HepG2 (cell line): ENCODE data around the gene NECAB2. TPM values are rescaled to one million over a fixed set of nuclear protein-coding genes. Genes with fewer than 3 reads are reported as not detected.

Experiments
- EP300 ChIP-seq, 3 experiments: sonication (generic) in 1 of 3; formaldehyde crosslinking in 1 of 3; IDR thresholded peaks; 2 replicates each; pipeline versions ENCODE4 v1.5.1 to v1.6.1; 2011 to 2020; ENCODE audit warnings: low read depth in 2 of 3, low read length in 2 of 3, borderline replicate concordance in 1 of 3, improper control_type of control experiment in 1 of 3, mild to moderate bottlenecking in 1 of 3, missing genetic modification reagents in 1 of 3, moderate library complexity in 1 of 3
- GTF2F1 ChIP-seq: fragments of 150-350 bp; IDR thresholded peaks from 2 replicates; pipeline ENCODE4 v1.6.1; 2014; ENCODE audit warnings: low read length
- ISX ChIP-seq: sonication (generic); formaldehyde crosslinking; conservative IDR thresholded peaks from 2 replicates; pipeline ENCODE4 v1.5.0; 2020; ENCODE audit warnings: missing genetic modification reagents
- NAIF1 ChIP-seq: sonication (generic); formaldehyde crosslinking; IDR thresholded peaks from 2 replicates; pipeline ENCODE4 v1.5.0; 2020; ENCODE audit warnings: mild to moderate bottlenecking, missing genetic modification reagents, borderline replicate concordance
- TCF12 ChIP-seq, 2 experiments: fragments of 450-650 bp in 1 of 2; sonication (generic) in 1 of 2; formaldehyde crosslinking in 1 of 2; IDR thresholded peaks; 2 replicates each; pipeline versions ENCODE4 v1.6.1 to v1.8.0; 2017 to 2022; ENCODE audit warnings: antibody characterized with exemption in 1 of 2, mild to moderate bottlenecking in 1 of 2, missing genetic modification reagents in 1 of 2, moderate library complexity in 1 of 2
- ZFP36L2 ChIP-seq: sonication (generic); formaldehyde crosslinking; IDR thresholded peaks from 2 replicates; pipeline ENCODE4 v1.4.0; 2020; ENCODE audit warnings: missing genetic modification reagents
- ZNF746 ChIP-seq: sonication (generic); formaldehyde crosslinking; IDR thresholded peaks from 2 replicates; pipeline ENCODE4 v1.8.0; 2022; ENCODE audit warnings: mild to moderate bottlenecking, missing genetic modification reagents
- polyA plus RNA-seq, 8 experiments: library from polyadenylated mRNA; depleted of rRNA in 3 of 8; stranded (reverse) in 7 of 8; unstranded in 1 of 8; fragments of >200 nt; fragmentation: Illumina TruSeq in 4 of 8; extraction: Trizol in 4 of 8; gene quantifications; 2 replicates each; pipeline versions ENCODE4 v1.2.1 to v1.2.3, GENCODE V29; 2011 to 2016; ENCODE audit warnings: low read depth in 4 of 8, missing spikeins in 1 of 8, mixed read lengths in 1 of 8; ENCODE audit not compliant: insufficient read depth in 1 of 8
- total RNA-seq, 5 experiments: library from RNA; depleted of rRNA; stranded (reverse); fragments of >200 nt; fragmentation: Illumina TruSeq; extraction: Trizol; gene quantifications; 2 replicates each; pipeline ENCODE4 v1.2.3, GENCODE V29; 2016; ENCODE audit warnings: low read depth in 1 of 5
- TF ChIP-seq, protein P1 (sequence below): sonication (generic); formaldehyde crosslinking; IDR thresholded peaks from 2 replicates; pipeline ENCODE4 v1.4.0; 2020; ENCODE audit warnings: missing genetic modification reagents, mild to moderate bottlenecking, borderline replicate concordance
- TF ChIP-seq, protein P2 (sequence below): sonication (generic); formaldehyde crosslinking; IDR thresholded peaks from 2 replicates; pipeline ENCODE4 v1.5.0; 2020; ENCODE audit warnings: mild to moderate bottlenecking, missing genetic modification reagents
- TF ChIP-seq, protein P3 (sequence below): sonication (generic); formaldehyde crosslinking; IDR thresholded peaks from 2 replicates; pipeline ENCODE4 v1.4.0; 2020; ENCODE audit warnings: missing genetic modification reagents, borderline replicate concordance
- TF ChIP-seq, protein P4 (sequence below): sonication (generic); formaldehyde crosslinking; IDR thresholded peaks from 2 replicates; pipeline ENCODE4 v1.8.1; 2023; ENCODE audit warnings: mild to moderate bottlenecking, missing genetic modification reagents
- TF ChIP-seq, protein P5 (sequence below): sonication (generic); formaldehyde crosslinking; conservative IDR thresholded peaks from 2 replicates; pipeline ENCODE4 v1.8.0; 2022; ENCODE audit warnings: mild to moderate bottlenecking, moderate library complexity, missing genetic modification reagents
- TF ChIP-seq, protein P6 (sequence below): sonication (generic); formaldehyde crosslinking; IDR thresholded peaks from 2 replicates; pipeline ENCODE4 v1.5.0; 2020; ENCODE audit warnings: mild to moderate bottlenecking, missing genetic modification reagents

NECAB2 gene
- total and polyA plus RNA-seq, 2 of the 13 experiments (the other 11 are each of a cell fraction or from before 2014, with no cell fraction given), result 0.21 to 0.49 TPM

DNA sequence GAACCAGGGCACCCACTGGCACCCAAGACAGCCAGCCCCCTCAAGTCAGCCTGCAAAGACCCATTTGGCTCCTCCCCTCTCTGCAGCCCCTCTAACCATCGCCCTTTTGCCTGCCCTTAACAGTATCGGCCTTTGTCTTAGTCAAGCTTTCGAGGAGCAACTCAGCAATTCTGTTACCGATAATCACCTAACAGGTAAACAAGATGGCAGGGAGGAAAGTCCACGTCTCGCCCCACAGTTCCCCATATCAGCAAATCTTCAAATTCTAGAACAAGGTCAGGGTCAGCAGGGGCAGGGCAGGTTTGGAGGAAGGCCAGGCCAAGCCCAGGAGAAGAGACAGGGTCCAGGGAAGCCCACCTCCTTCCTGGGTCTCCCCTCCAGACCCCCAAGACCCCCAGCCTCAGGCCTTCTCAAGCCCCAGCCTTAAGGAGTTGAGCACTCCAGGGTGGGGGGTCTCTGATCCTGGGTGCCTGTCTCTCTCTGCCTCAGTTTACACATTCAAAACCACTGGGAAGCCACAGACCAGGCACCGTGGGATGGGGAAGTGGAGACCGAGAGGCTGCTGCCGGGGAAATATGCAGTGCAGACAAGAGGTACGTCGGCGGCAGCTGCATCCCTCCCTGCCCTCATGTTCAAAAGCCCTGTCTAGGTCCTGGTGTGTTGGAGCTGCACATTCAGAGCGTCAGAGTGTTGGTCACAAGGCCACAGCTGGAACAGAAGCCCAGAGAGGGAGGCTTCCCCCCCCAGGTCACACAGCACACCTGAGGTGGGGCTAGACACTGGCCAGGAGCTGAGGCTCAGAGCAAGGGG is 18.9 kb upstream of the NECAB2 start (continued):
- TF ChIP-seq, protein P1, sequence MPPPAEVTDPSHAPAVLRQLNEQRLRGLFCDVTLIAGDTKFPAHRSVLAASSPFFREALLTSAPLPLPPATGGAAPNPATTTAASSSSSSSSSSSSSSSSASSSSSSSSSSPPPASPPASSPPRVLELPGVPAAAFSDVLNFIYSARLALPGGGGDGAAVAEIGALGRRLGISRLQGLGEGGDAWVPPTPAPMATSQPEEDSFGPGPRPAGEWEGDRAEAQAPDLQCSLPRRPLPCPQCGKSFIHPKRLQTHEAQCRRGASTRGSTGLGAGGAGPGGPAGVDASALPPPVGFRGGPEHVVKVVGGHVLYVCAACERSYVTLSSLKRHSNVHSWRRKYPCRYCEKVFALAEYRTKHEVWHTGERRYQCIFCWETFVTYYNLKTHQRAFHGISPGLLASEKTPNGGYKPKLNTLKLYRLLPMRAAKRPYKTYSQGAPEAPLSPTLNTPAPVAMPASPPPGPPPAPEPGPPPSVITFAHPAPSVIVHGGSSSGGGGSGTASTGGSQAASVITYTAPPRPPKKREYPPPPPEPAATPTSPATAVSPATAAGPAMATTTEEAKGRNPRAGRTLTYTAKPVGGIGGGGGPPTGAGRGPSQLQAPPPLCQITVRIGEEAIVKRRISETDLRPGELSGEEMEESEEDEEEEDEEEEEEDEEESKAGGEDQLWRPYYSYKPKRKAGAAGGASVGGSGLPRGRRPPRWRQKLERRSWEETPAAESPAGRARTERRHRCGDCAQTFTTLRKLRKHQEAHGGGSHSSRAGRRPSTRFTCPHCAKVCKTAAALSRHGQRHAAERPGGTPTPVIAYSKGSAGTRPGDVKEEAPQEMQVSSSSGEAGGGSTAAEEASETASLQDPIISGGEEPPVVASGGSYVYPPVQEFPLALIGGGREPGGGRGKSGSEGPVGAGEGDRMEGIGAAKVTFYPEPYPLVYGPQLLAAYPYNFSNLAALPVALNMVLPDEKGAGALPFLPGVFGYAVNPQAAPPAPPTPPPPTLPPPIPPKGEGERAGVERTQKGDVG, result 0 out of 2 replicates have a peak, but pooled peaks have one; percentile 64
- TF ChIP-seq TCF12 (IDR thresholded peaks at IDR 0.05), result no peak
- TF ChIP-seq TCF12 (CRISPR knock-in tag; IDR thresholded peaks at IDR 0.05), result 0 out of 2 replicates have a peak, but pooled peaks have one; percentile 49
- TF ChIP-seq, protein P2, sequence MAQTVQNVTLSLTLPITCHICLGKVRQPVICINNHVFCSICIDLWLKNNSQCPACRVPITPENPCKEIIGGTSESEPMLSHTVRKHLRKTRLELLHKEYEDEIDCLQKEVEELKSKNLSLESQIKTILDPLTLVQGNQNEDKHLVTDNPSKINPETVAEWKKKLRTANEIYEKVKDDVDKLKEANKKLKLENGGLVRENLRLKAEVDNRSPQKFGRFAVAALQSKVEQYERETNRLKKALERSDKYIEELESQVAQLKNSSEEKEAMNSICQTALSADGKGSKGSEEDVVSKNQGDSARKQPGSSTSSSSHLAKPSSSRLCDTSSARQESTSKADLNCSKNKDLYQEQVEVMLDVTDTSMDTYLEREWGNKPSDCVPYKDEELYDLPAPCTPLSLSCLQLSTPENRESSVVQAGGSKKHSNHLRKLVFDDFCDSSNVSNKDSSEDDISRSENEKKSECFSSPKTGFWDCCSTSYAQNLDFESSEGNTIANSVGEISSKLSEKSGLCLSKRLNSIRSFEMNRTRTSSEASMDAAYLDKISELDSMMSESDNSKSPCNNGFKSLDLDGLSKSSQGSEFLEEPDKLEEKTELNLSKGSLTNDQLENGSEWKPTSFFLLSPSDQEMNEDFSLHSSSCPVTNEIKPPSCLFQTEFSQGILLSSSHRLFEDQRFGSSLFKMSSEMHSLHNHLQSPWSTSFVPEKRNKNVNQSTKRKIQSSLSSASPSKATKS (CRISPR knock-in tag), result no peak
- no peak for TF ChIP-seq ZFP36L2 (CRISPR knock-in tag)
- no peak for TF ChIP-seq GTF2F1
- TF ChIP-seq NAIF1 (CRISPR knock-in tag), result no peak
- no peak for TF ChIP-seq ISX
- TF ChIP-seq, protein P3, sequence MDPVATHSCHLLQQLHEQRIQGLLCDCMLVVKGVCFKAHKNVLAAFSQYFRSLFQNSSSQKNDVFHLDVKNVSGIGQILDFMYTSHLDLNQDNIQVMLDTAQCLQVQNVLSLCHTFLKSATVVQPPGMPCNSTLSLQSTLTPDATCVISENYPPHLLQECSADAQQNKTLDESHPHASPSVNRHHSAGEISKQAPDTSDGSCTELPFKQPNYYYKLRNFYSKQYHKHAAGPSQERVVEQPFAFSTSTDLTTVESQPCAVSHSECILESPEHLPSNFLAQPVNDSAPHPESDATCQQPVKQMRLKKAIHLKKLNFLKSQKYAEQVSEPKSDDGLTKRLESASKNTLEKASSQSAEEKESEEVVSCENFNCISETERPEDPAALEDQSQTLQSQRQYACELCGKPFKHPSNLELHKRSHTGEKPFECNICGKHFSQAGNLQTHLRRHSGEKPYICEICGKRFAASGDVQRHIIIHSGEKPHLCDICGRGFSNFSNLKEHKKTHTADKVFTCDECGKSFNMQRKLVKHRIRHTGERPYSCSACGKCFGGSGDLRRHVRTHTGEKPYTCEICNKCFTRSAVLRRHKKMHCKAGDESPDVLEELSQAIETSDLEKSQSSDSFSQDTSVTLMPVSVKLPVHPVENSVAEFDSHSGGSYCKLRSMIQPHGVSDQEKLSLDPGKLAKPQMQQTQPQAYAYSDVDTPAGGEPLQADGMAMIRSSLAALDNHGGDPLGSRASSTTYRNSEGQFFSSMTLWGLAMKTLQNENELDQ, result no peak
- TF ChIP-seq, protein P4, sequence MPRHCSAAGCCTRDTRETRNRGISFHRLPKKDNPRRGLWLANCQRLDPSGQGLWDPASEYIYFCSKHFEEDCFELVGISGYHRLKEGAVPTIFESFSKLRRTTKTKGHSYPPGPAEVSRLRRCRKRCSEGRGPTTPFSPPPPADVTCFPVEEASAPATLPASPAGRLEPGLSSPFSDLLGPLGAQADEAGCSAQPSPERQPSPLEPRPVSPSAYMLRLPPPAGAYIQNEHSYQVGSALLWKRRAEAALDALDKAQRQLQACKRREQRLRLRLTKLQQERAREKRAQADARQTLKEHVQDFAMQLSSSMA (CRISPR knock-in tag), result no peak
- TF ChIP-seq EP300 (IDR thresholded peaks at IDR 0.05; ENCODE audit: low read depth in 2 of 2, low read length in 2 of 2), result peak in 1 of 2 experiments; percentile 87; a peak in 2 of 4 replicates
- TF ChIP-seq EP300 (CRISPR knock-in tag; IDR thresholded peaks at IDR 0.05; ENCODE audit: borderline replicate concordance), result peak; percentile 80
- peak; percentile 58; the same call in 1 of the 2 replicates for TF ChIP-seq ZNF746 (CRISPR knock-in tag)
- TF ChIP-seq, protein P5, sequence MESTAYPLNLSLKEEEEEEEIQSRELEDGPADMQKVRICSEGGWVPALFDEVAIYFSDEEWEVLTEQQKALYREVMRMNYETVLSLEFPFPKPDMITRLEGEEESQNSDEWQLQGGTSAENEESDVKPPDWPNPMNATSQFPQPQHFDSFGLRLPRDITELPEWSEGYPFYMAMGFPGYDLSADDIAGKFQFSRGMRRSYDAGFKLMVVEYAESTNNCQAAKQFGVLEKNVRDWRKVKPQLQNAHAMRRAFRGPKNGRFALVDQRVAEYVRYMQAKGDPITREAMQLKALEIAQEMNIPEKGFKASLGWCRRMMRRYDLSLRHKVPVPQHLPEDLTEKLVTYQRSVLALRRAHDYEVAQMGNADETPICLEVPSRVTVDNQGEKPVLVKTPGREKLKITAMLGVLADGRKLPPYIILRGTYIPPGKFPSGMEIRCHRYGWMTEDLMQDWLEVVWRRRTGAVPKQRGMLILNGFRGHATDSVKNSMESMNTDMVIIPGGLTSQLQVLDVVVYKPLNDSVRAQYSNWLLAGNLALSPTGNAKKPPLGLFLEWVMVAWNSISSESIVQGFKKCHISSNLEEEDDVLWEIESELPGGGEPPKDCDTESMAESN (CRISPR knock-in tag), result no peak
- TF ChIP-seq, protein P6, sequence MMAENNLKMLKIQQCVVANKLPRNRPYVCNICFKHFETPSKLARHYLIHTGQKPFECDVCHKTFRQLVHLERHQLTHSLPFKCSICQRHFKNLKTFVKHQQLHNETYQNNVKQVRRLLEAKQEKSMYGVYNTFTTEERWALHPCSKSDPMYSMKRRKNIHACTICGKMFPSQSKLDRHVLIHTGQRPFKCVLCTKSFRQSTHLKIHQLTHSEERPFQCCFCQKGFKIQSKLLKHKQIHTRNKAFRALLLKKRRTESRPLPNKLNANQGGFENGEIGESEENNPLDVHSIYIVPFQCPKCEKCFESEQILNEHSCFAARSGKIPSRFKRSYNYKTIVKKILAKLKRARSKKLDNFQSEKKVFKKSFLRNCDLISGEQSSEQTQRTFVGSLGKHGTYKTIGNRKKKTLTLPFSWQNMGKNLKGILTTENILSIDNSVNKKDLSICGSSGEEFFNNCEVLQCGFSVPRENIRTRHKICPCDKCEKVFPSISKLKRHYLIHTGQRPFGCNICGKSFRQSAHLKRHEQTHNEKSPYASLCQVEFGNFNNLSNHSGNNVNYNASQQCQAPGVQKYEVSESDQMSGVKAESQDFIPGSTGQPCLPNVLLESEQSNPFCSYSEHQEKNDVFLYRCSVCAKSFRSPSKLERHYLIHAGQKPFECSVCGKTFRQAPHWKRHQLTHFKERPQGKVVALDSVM (CRISPR knock-in tag), result no peak
